Activated naive CD4-positive, alpha-beta T cell treated with anti-CD3 and anti-CD28 coated beads, Interleukin-2, amount 10 ng/mL, durations not matched to agents 5 hours and 36 hours (primary cell): ENCODE measurements around the gene MED17. TPM values are rescaled to one million over a fixed set of nuclear protein-coding genes. Genes with fewer than 3 reads are reported as not detected.

ENCODE experiments used
- total RNA-seq, 2 experiments: library from RNA; stranded (reverse); gene quantifications; one replicate each; pipeline ENCODE4 v1.2.3, GENCODE V29; 2021

MED17 gene, protein sequence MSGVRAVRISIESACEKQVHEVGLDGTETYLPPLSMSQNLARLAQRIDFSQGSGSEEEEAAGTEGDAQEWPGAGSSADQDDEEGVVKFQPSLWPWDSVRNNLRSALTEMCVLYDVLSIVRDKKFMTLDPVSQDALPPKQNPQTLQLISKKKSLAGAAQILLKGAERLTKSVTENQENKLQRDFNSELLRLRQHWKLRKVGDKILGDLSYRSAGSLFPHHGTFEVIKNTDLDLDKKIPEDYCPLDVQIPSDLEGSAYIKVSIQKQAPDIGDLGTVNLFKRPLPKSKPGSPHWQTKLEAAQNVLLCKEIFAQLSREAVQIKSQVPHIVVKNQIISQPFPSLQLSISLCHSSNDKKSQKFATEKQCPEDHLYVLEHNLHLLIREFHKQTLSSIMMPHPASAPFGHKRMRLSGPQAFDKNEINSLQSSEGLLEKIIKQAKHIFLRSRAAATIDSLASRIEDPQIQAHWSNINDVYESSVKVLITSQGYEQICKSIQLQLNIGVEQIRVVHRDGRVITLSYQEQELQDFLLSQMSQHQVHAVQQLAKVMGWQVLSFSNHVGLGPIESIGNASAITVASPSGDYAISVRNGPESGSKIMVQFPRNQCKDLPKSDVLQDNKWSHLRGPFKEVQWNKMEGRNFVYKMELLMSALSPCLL
- total RNA-seq = 10 to 100 TPM; 32.1 to 36.4 TPM

DNA sequence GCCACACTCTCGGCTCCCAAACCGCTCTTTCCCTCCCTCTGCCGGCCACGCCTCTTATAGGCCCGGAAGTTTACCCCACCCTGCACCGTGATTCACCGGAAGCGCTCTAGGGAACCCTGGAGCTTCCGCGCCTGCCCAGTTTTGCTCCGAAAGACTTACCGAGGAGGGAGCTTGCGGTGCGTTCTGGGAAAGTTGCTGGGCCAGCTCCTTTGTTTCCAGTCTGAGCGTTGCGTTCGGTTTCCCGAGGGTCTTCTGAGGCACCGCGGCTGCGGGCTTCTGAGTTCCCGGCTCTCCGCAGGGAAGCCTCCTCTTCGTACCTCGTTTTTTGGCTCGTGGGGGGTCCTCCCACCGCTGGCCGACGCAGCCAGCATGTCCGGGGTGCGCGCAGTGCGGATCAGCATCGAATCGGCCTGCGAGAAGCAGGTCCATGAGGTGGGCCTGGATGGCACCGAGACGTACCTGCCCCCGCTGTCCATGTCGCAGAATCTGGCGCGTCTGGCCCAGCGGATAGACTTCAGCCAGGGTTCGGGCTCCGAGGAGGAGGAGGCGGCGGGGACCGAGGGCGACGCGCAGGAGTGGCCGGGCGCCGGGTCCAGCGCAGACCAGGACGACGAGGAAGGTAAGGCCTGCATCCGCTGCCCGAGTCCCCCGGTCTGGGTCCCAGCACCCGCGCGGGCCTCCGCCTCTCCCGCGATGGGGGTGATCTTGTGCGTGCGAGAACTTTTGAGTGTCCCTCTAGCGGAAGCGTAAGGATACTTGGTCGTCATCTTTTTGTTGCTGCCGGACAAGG is at the start of gene MED17:
TSS of gene MED17 (plus strand) at position 138 of the 790 bp plus-strand sequence. CDS start at position 370, 232 bp downstream.

DNA sequence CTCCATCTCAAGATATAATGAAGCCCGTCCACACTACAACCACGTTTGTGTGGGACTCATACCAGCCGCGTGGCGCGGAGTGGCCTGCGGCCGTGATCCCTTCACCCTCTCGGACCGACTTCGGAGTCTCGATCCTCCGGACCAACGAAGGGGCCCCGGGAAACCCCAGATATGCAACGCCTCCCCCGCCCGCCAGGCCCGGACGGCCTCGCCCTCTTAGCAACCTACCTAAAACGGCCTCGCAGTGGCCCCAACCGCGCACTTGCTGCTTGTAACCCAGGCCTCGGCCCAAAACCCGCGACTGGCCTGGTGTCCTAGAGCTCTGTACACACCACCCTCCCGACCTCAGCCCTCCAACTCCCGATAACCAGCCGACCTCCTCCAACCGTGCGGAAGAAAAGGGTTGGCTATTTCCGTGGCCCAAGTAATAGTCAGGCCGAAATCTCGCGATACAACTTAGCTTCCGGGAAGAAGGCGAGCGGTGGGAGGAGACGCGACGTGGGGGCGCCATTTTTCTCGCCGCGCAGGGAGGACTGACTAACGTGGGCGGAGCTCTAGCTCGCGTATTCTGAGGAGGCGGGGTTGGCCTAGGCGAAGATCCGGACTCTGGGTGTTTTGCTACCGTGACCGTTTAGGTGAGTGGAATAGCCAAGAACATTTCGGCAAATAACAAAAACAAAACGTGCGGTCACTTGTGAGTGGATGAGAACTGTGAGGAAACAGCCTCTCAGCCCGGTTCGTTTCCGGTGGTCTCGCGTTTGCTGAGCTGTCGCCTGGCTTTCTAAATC is 42.8 kb upstream of the MED17 start, which contains the start of the genes C11orf54 and TAF1D:
TSS of gene C11orf54 (plus strand) at position 579 of the 788 bp plus-strand sequence. CDS start 5,722 bp downstream, outside the sequence.
TSS of gene TAF1D (minus strand) at position 402 of the 788 bp plus-strand sequence. CDS start 2,191 bp downstream, outside the sequence.

DNA sequence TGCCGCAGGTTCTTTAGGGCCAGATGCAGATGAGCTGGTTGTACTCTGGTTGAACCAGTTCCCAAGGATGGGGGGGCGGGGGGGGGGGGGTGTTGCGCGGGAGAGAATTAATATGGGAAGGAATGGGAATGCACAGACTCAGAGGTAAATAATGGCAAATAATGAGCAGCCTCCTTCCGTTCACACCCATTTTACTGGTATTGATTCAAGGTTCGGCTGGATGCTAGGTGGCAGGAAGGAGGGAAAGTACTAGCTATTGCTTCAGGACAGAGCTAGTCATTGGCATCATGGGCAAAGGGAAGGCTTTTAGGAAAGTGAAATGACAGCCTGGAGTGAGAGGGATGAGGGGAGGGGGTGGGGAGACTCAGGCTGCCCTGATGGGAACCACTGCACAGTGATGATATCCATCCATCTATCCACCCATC is 66.5 kb downstream of the MED17 start, which contains the start of gene VSTM5:
TSS of gene VSTM5 (minus strand) at position 25 of the 425 bp plus-strand sequence. CDS start 116 bp downstream, outside the sequence.

Other genes with a start within 250 kb of the MED17 start
- gene SMCO4, start 240.9 kb upstream of the MED17 start, total RNA-seq = 10 to 100 TPM; 21.9 to 24.0 TPM
- 10 to 100 TPM; 19.6 to 20.7 TPM for gene CEP295, start 122.6 kb upstream of the MED17 start, total RNA-seq
- 100 to 1,000 TPM; 144 to 161 TPM for gene TAF1D, start 42.8 kb upstream of the MED17 start, total RNA-seq
- 10 to 100 TPM; 20.6 to 22.2 TPM for gene C11orf54, start 42.6 kb upstream of the MED17 start, total RNA-seq
- not detected for gene VSTM5, start 66.3 kb downstream of the MED17 start, total RNA-seq
- gene HEPHL1, start 237.1 kb downstream of the MED17 start, total RNA-seq = not detected